NB4 (cell line): ENCODE results near the gene GPR22.

ENCODE experiments used
- CTCF ChIP-seq: IDR thresholded peaks from one replicate; pipeline ENCODE4 v1.5.1; 2012; ENCODE audit warnings: low read depth, low read length
- MAX ChIP-seq: IDR thresholded peaks from 2 replicates; pipeline ENCODE4 v1.6.1; 2011; ENCODE audit warnings: low read depth, low read length
- MYC ChIP-seq: IDR thresholded peaks from 2 replicates; pipeline ENCODE4 v1.6.1; 2011; ENCODE audit warnings: low read depth, low read length
- POLR2A ChIP-seq: IDR thresholded peaks from 2 replicates; pipeline ENCODE4 v1.6.1; 2011; ENCODE audit warnings: mild to moderate bottlenecking; ENCODE audit not compliant: insufficient read length; ENCODE audit errors: extremely low read depth

GRCh38 chr7:107453388-107453787 is 16.5 kb upstream of the GPR22 start:
- TF ChIP-seq CTCF (no peak), POLR2A (no peak), MAX (no peak), MYC (no peak)
